HG03342 (cell line): Measurements from ENCODE around the gene ARHGEF17.
A peak's percentile ranks its signal among the peaks of the same experiment; 100 is the strongest.

Experiments used
- ATAC-seq: cut with Tn5 transposase; IDR thresholded peaks from one replicate; pipeline ENCODE4 v1.9.1; 2021; ENCODE audit warnings: mild to moderate bottlenecking, moderate library complexity; ENCODE audit not compliant: unreplicated experiment

ARHGEF17 gene

DNA sequence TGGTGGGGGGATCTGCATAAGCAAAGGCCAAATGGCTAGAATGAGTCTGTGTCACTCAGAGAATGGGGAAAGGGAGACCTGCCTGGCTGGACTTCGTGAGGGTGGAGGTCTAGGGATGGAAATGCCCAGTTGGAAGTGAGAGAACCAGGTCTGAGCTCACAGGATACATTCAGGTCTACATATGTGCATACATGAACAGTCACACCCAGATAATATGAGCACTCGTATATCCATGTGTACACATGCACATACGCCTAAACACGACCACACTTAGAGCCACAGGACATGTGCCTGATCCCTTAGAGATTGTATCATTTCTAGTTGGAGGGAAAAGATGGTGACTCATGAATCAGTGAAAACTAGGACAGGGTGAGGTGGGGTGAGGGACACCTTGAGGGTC is 47.0 kb downstream of the ARHGEF17 start:
- ATAC-seq: no peak

DNA sequence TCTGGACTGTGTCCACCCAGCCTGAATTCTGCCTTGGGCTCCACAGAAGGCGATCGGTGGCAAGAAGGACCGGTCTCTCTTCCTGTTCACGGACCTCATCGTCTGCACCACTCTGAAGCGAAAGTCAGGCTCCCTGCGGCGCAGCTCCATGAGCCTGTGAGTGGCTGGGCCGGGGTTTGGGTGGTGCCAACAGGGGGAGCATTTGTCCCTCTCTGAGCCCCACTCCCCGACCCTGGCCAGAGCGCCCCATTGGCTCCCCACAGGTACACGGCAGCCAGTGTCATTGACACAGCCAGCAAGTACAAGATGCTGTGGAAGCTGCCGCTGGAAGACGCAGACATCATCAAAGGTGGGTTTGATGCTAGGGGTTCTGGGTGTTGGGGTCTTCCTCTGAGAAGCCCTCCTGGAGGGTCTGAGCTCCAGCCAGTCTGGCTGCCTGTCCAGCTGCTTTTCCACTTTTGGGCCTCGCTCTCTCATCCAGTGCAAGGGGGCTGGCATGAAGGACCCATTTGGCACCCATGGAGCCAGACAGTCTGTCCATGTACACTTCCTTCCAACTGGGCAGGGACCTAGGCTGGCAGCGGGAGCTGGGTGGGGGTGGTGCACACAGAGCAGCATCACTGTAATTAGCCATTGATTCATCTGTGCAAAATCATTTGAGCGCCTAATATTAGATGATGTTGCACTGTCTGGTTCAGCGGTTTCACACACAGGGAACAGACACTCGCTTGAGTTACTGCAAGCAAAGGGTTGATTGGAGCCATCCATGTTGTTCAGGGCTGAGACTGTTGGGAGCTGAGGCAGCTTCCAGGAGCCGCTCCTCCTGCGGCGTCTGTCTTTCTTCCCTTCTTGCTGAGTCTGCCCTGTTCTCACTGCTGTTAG is 49.1 kb downstream of the ARHGEF17 start:
- ATAC-seq: no peak

DNA sequence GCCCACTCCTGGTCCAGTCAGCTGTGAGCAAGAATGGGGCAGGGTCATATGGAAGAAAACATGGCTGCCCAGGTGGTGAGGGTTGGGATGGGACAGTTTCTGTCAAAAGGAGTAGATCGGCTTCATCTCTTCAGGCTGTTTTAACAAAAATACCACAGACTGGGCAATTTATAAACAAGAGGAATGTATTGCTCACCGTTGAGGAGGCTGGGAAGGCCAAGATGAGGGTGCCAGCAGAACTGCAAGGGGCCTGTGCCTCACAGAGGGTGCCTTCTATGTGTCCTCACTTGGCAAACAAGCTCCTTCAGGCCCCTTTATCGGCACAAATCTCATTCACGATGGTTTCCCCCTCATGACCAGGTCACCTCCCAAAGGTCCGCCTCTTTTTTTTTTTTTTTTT is 50.0 kb downstream of the ARHGEF17 start:
- ATAC-seq: no peak

DNA sequence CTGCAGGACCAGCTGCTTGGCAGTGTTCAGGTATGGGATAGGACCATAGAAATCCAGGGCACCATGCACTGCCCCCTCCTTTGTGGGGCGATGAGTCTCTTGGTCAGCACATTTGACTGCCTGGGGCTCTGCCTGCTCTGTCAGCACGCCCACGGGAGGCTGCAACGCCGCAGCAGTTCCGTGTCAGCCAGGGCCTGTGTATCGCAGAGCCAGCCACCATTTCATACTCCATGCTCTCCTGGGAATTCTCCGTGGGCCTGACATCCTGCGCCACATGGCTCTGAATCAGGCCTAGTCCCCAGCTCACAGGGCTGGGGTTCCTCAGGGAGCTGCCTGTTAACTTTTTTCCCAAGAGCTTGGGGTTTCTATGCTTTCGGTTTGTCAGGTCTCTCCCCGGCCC is 51.3 kb downstream of the ARHGEF17 start:
- ATAC-seq: no peak

DNA sequence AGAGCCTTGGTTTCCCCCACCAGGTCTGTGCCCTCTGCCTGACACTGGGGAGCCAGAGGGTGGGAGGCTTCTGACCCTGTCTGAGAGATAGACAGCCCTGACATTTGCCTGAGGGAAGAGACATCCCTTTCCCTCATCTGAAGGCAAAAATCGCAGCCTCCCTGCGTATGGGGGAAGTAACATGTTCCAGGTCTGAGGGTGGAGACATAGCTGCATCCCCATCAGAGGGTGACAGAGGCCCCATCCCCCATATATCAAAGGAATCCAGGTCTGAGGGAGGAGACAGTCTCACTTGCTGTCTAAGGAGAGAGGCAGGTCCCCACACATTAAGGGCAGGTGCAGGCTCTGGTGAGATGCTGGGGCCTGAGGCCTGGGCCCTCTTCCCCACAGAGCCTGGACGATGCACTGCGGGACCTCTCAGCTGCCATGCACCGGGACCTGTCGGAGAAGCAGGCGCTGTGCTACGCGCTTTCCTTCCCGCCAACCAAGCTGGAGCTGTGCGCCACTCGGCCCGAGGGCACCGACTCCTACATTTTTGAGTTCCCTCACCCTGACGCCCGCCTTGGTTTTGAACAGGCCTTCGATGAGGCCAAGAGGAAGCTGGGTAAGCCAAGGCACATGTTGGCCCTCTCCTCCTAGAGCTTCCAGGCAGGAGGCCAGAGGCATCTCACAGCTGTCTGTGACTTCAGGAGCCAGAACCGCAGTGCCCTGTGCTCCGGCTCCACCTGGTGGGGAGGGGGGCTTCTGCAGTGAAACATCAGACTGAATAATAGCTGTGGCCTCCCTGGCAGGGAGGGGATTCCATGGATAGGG is 52.1 kb downstream of the ARHGEF17 start:
- no peak for ATAC-seq

DNA sequence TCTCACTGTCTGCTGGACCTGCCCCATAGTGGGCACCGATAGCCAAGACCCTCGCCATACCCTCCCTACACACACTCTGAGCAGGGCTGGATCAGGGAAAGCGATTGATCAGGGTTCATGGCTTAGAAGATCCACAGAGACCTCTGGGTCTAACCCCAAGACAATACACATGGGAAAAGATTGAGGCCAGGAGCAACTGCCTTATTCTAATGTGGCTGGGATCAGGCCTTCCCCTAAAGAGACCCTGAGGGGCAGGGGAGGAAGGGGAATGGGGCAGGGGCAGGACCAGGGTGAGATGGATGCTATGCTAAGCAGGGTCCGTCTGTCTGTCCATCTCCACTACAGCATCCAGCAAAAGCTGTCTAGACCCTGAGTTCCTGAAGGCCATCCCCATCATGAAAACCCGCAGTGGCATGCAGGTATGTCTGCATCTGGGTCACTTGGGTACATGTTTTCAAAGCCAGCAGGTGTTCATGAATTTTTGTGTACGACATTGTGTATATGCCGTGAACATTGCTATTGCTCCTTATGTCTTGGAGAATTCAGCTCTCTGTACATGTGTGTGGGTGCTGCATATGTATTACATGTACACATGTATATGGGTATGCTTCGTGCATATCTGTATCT is 52.8 kb downstream of the ARHGEF17 start:
- no peak for ATAC-seq

DNA sequence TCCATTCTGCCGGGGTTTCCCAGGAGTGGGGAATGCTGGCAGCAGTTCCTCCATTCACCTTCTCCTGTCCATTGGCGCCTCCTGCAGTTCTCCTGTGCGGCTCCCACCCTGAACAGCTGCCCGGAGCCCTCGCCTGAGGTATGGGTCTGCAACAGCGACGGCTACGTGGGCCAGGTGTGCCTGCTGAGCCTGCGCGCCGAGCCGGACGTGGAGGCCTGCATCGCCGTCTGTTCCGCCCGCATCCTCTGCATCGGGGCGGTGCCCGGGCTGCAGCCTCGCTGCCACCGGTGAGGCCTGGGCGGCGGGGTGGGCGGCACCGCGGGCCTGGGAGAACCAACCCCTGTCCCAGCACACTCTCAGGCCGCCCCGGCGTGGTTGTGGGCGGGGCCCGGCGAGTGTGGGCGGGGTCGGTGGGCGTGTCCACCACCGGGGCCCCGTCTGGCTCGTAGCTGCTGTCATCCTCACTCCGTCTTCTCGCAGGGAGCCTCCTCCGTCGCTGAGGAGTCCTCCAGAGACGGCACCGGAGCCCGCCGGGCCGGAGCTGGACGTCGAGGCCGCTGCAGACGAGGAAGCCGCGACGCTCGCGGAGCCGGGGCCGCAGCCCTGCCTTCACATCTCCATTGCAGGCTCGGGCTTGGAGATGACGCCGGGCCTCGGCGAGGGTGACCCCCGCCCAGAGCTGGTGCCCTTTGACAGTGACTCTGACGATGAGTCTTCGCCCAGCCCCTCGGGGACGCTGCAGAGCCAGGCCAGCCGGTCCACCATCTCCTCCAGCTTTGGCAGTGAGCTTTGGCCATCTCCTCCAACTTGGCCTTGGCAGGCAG is 54.1 kb downstream of the ARHGEF17 start:
- no peak for ATAC-seq

DNA sequence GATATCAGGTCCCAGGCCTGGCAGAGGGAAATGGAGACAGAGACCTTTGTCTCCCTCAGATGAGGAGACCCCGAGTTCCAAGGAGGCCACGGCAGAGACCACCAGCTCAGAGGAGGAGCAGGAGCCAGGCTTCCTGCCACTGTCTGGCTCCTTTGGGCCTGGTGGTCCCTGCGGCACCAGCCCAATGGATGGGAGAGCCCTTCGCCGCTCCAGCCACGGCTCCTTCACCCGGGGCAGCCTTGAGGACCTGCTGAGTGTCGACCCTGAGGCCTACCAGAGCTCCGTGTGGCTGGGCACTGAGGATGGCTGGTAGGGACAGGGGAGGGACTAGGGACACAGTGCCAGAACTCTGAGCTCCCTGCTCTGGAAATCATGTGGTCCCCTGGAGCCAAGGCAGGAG is 55.1 kb downstream of the ARHGEF17 start:
- no peak for ATAC-seq

DNA sequence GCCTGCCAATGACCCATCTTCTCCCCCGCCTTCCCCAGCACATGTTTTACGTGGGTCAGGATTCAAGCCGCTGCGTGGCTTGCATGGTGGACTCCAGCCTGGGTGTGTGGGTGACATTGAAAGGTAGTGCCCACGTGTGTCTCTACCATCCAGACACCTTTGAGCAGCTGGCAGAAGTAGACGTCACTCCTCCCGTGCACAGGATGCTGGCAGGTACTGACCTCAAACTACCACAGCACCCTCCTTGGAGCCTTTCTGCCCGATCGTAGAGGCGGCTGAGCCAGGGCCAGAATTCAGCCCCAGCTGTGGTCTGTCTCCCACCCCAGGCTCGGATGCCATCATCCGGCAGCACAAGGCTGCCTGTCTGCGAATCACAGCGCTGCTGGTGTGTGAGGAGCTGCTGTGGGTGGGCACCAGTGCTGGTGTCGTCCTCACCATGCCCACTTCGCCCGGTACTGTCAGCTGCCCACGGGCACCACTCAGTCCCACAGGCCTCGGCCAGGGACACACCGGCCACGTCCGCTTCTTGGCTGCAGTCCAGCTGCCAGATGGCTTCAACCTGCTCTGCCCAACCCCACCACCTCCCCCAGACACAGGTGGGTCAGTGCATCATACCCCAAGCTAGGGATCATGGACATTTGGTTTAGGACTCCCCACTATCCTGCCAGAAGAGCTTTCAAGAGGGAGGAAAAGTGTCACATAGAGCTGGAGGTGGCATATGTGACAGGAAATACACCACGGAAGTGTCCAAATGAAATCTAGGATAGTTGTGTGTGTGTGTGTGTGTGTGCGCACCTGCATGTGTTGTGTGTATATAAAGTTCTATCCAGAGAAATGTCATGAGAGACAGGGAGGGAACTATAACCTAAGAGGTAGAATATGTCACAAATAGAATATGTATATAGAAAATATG is 57.5 kb downstream of the ARHGEF17 start:
- no peak for ATAC-seq

DNA sequence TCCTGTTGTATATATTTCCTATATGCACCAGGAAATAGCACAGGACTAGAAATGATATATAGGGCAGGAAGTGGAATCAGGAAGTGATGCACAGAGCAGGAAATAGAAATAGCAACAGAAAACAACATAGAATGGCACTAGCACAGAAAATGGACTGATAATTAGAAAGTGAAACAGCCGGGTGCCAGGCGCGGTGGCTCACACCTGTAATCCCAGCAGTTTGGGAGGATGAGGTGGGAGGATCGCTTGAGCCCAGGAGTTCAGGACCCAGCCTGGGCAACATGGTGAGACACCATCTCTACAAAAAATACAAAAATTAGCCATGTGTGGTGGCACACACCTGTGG is 58.2 kb downstream of the ARHGEF17 start:
- ATAC-seq: no peak

DNA sequence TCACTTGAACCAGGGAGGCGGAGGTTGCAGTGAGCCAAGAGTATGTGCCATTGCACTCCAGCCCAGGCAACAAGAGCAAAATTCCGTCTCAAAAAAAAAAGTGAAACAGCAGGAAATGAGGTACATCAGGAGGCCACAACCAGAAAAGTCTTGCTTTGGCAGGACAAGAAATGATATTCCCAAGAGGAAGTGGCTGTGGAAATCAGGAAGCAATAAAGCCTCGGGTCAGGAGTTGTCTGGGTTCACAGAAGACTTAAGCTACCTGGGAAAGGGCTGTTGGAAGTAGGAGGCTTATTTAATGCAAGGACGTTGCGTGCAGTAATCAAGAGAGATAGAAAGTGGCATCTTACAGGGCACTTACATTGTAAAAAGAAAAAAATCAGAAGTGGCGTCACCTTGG is 58.9 kb downstream of the ARHGEF17 start:
- ATAC-seq: no peak

DNA sequence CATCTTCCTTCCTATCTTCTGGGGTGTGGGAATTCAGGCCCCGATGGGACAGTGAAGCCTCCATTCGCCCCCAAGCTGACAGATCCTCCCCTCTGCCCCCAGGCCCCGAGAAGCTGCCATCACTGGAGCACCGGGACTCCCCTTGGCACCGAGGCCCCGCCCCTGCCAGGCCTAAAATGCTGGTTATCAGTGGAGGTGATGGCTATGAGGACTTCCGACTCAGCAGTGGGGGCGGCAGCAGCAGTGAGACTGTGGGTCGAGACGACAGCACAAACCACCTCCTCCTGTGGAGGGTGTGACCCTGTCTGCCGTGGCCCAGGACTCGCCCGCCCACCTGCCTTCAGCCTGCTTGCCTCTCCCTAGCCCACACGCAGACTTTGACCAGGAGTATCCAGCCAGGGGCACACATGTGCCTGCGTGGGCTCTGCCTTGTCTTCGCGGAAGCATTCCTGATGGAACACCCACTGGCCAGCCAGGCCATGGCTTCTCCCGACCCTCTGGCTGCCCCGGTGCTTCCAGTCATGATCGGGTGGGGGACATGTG is 59.5 kb downstream of the ARHGEF17 start:
- ATAC-seq: no peak

DNA sequence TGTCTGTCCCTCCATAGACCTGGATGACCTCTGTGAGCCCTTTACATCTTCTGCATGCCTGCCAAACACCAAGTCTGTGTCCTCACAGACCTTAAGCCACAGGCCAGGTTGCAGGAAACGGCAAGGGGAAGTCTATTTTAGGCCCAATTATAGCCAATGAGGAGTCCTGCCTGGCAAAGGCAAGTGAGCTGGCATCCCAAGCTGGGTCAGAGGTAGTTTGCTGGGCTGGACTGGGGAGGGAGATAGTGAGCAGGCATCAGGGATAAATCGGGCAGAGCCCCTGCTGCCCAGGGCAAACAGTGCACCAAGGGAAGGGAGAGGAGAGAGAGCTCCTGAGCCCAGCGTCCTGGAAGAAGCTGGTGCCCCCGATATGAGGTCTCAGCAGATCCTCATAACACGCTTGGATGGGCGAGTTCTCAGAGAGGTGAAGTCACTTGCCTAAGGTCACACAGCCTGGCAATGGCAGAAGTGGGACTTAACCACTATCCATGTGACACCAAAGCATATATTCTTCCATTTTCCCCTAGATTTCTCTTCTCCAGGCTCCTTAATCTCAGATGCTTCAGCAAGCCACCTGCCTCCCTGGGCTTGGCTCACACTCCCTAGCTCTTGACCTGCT is 64.4 kb downstream of the ARHGEF17 start:
- no peak for ATAC-seq

DNA sequence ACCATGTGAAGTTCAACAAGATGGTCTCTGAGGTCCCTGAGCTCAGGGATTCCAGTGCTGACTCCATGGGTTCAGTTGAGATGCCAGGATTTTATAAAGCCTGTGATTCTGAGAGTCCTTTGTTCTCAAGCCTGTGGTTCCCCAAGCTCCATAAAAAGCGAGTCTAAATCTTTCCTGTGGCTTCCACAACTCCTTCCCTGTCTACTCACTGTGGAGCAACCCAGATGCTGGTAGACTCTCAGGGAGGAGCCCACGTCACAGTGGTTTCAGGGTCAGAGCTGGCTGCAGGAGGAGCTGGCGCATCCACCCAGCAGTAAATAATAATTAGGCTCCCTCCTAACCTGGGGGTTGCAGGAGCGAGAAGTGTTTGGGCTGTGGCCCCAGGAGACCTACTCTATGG is 66.1 kb downstream of the ARHGEF17 start:
- ATAC-seq: no peak

DNA sequence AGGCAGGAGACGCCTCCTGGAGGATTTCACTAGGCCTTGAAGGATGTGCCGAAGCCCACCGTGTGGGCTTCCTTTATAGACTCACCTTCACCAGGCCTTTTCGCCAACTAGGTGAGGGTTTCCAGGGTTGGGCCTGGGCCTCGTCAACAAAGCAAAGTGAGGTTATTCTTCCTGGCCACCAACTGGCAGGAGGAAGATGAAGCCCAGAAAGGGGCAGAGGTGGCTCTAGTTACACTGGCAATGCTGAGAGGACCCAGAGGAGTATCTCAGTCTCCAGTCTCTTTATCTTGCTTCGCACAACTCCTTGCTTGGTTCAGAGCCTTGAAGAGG is 67.7 kb downstream of the ARHGEF17 start:
- no peak for ATAC-seq

DNA sequence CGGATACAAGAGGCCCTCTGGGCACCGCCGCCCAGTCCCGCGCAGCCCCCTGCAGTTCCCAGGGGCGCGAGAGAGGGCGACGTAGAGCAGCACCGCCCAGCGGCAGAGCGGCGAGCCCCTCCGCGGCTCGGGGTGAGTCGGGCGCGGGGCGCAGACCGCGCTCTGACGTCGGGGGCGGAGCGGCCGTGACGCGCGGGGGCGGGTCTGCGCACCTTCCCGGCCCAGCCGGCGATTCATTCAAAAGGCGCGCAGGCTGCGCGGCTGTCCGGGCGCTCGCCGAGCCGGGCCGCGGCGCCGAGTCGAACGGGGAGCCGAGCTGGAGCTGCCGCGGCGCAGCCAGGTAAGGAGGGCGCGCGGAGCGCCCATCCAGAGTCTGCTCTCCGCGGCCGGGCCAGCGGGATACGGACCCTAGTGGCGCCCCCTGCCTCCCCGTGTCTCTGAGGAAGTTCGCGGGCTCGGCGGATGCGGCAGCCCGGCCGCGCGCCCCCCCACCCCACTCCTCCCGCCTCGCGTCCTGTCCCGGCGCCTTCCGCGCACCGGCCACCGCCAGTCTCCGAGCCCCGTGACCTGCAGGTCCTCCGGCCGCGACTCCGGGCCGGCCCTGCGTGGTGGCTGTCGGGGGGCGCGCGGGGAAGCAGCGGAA is 68.2 kb downstream of the ARHGEF17 start, which contains the start of gene RELT:
Gene RELT (plus strand): TSS at position 240 of the 643 bp plus-strand sequence. CDS start 12,738 bp downstream, outside the sequence.
- ATAC-seq: peak; percentile 76

DNA sequence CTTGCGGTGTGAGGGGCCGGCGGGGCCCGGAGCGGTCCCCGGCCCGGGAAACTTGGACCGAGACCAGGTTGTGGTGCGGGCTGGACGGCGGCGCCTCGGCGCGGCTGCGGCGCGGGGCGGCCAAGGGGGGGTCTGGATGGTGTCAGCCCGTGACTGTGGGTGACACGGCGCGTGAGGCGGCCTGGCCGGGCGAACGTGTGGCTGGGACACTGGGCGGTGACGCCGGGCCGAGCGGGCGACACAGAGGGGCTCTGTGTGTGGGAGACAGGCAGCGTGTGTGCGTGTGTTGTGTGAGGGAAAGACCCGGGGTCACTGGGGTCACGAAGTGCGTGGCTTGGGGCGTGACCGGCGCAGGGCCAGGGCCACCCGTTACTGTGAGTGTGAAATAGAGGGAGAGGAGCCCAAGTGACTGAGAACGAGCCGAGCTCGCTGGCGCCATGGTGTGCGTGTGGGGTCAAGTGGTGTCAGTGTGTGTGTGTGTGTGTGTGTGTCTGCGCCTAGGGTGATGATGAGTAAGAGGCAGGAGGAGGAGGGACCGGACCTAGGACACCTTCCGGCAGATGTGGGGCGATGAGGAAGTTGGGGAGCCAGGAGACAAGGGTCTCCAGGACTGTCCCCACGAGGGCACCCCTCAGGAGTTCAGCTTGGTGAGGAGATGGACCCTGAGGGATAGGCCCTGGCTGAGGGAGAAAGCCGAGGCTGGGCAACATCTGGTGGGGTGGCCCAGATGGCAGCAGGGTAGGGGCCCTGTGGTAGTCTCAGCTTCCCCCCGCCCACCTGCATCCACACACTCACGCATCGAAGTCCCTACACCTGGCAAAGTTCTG is 68.9 kb downstream of the ARHGEF17 start:
- peak; percentile 14 for ATAC-seq
